Daoy (cell line): ENCODE data around the gene FAM120A. TPM values are rescaled to one million over a fixed set of nuclear protein-coding genes. Genes with fewer than 3 reads are reported as not detected.

Source experiments
- DNase-seq: peaks from one replicate; pipeline ENCODE4 v3.0.0-alpha.2; 2015; ENCODE audit warnings: low read depth
- total RNA-seq: library from RNA; depleted of rRNA; stranded (reverse); fragments of >200 nt; shearing (Covaris generic); gene quantifications from 2 replicates; pipeline ENCODE4 v1.2.3, GENCODE V29; 2014

Gene FAM120A
- total RNA-seq, 1 experiment from 2014 or later: 58.0 TPM

DNA sequence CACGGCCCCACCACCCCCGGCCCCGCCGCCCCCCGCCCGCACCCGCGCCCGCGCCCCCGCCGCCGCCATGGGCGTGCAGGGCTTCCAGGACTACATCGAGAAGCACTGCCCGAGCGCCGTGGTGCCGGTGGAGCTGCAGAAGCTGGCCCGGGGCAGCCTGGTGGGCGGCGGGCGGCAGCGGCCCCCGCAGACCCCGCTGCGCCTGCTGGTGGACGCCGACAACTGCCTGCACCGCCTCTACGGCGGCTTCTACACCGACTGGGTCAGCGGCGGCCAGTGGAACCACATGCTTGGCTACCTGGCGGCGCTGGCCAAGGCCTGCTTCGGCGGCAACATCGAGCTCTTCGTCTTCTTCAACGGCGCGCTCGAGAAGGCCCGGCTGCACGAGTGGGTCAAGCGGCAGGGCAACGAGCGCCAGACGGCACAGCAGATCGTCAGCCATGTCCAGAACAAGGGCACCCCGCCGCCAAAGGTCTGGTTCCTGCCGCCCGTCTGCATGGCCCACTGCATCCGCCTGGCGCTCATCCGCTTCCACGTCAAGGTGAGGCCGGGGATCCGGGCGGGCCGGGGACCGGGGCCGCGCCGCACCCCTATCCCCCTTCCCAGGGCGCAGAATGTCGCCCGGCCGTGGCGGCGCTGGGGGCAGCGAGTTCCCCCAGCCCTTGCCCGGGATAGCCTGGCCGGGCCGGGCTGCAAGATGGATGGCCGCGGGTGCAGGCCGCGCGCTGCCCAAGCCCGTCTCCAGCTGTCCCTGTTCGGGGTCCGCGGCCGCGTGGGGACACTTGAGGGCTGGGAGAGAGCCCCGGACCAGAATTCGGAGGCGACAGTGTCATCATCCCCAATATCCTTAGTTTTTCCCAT lies 594 bp downstream of the FAM120A start:
- DNase-seq: peak; percentile 59

DNA sequence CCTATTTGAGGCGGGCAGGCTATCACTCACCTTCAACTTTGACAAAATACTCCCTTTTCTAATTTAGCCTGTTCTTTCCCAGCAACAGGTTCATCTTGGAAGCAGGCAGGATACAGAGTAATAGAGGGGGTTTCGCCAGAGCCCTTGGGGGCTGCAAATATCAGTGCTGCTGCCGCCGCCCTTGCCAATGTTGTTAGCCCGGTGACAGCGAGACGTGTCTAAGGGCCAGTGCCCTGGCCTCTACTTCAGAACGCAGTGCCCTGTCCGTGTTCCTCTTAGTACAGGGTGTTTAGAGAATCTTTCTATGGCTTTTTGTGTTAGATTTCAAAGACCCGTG lies 1.2 kb downstream of the FAM120A start:
- peak; percentile 20 for DNase-seq

GRCh38 chr9:93453047-93453914 lies 1.8 kb downstream of the FAM120A start, which contains the start of gene FAM120AOS:
TSS of gene FAM120AOS (minus strand) at chr9:93453581. CDS start at chr9:93452709, 872 bp downstream.
- peak; percentile 97 for DNase-seq

DNA sequence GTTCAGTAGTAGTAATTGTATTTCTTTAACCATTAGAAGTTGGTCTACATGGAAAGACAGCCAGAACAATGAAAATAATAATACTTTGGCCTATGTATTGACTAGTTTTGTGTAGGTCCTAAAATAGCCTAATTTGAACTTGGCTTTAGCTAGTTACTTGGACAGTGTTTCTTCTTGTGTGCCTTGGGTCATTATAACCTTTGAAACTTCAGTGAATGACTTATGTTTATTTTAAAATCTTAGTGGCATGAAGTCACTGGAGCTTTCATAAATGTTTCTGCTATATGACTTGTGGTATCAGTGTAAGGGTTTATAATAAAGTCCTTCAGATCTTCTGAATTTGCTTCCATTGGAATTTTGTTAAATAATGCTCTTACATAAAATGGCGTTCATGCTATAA lies 4.5 kb downstream of the FAM120A start:
- DNase-seq: no peak

GRCh38 chr9:93456504-93456903 lies 5.0 kb downstream of the FAM120A start:
- DNase-seq: no peak

- no peak for DNase-seq
Observed at GRCh38 chr9:93457006-93457405, 5.5 kb downstream of the FAM120A start.

- DNase-seq: no peak
Observed at GRCh38 chr9:93458712-93459111, 7.2 kb downstream of the FAM120A start.

- DNase-seq: no peak
Observed at GRCh38 chr9:93459432-93459847, 8.0 kb downstream of the FAM120A start.

GRCh38 chr9:93460689-93461413 lies 9.4 kb downstream of the FAM120A start:
- DNase-seq: no peak

DNA sequence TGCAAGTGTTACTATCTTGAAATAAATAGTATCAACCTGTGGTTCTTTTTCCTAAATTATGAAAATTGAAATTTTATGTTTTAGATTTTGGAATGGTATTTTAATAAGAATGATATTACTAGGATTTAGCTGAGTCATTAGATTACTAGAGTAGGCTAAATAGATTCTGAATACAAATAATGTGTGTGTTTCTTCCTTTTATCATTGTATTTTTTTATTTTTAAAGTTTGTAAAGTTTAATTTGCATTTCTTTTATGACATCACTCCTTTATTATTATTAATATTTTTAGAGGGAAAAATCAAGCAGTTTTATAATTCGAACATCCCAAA lies 9.9 kb downstream of the FAM120A start:
- no peak for DNase-seq

- no peak for DNase-seq
Observed at GRCh38 chr9:93461821-93462220, 10.3 kb downstream of the FAM120A start.

DNA sequence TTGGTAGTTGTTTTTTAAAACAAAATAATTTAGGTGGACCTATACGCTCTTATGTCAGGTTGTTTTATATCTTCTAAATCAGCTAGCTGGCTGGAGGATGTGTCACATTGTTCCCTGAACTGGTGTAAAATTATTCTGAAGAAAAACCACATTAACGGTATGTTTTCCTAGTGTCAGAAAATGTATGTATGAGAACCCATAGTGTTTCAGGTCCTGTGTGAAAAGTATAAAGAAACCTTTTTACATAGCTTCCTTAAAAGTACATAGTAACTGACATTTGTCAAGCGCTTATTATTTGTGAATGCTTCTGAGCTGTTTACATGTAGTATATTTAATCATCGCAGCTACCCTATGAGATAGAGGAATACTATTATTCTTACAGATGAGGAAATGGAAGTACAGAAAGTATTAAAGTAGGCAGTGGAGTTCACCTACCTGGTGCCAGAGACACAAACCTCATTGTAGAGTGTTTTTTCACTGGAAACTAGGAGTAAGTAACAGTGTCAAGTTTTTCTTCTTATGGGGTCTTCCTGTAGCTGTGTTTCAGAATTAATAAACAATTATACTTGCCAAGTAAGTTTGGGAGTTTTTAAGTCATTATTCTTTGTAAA lies 12.3 kb downstream of the FAM120A start:
- no peak for DNase-seq

DNA sequence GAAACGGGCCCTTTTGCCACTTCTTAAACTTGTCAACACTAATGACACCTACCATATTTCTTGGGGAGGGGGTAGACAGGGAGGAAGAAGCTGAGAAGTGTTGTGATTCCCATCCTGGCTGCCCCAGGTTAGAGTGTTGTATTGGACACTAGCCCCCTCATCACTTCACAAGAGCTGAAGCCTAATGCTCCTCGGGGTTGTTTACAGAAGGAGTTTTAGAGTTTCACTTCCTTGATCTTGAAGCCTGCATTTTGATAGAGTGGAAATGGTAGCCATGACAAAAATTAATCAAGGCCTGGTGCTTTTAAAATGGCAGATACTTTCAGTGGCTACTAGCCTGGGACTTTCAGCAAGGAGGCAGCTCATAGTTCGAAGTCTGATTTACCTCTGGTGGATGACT lies 12.9 kb downstream of the FAM120A start:
- no peak for DNase-seq

- no peak for DNase-seq
Observed at GRCh38 chr9:93464876-93465275, 13.4 kb downstream of the FAM120A start.

GRCh38 chr9:93465855-93466254 lies 14.4 kb downstream of the FAM120A start:
- DNase-seq: no peak

GRCh38 chr9:93466416-93467061 lies 15.1 kb downstream of the FAM120A start:
- no peak for DNase-seq

DNA sequence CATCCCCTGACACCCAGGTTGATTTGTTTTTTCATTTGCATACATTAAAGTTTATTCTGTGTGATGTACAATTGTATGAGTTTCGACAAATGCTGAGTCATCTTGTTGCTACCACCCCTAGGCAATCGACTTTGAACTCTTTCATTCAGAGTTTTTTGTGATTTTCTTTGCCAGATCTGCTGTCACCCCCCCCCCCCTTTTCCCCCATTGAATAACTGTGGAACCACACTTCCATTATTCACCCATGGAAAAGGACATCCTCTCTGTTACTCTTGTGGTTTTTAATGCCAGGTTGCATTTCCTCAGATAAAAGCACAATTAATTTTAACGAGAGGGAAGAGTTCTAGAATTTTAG lies 15.6 kb downstream of the FAM120A start:
- no peak for DNase-seq

- no peak for DNase-seq
Observed at GRCh38 chr9:93467462-93467861, 16.0 kb downstream of the FAM120A start.

GRCh38 chr9:93468763-93469456 lies 17.4 kb downstream of the FAM120A start:
- no peak for DNase-seq

- no peak for DNase-seq
Observed at GRCh38 chr9:93470391-93470790, 18.9 kb downstream of the FAM120A start.

DNA sequence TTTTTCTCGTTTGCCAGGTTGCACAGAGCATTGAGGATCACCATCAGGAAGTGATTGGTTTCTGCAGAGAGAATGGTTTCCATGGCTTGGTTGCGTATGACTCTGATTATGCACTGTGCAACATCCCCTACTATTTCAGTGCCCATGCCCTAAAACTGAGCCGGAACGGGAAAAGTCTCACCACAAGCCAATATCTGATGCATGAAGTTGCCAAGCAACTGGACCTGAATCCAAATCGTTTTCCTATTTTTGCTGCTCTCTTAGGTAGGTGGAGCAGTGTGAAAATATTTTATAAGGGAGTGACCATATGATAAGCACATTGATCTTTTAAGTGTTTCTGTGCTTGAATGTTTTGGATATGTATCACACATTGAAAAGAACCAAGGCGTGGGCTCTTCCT lies 19.6 kb downstream of the FAM120A start:
- no peak for DNase-seq
